Left ventricle myocardium superior (tissue), 1 donor: ENCODE data around the gene RAB36. TPM values are rescaled to one million over a fixed set of nuclear protein-coding genes. Genes with fewer than 3 reads are reported as not detected.

ENCODE experiments used
- ATAC-seq: fragments of 200-7000 bp; cut with Tn5 transposase; one replicate; pipeline ENCODE4 v1.9.1; 2020; ENCODE audit warnings: mild to moderate bottlenecking, moderate library complexity
- DNase-seq: peaks from one replicate; pipeline ENCODE4 v3.0.0-alpha.2; 2020
- intact Hi-C: fragments of 100-400 bp; cut with micrococcal nuclease; formaldehyde crosslinking; loops from one replicate; pipeline ENCODE4 v1.11.0; 2022
- total RNA-seq: library from RNA; stranded (reverse); fragmentation: NEBNext Ultra II Directional; extraction: Animal tissue kit (Norgen Biotek cat#: 25700); gene quantifications from one replicate; pipeline ENCODE4 v1.2.1, GENCODE V29; 2021
- donor health status: DM: no; HTN: yes; CAD: no; lungs with severe emphysema.

RAB36 gene
- total RNA-seq, 1 donor from 2014 or later: 0.74 TPM

DNA sequence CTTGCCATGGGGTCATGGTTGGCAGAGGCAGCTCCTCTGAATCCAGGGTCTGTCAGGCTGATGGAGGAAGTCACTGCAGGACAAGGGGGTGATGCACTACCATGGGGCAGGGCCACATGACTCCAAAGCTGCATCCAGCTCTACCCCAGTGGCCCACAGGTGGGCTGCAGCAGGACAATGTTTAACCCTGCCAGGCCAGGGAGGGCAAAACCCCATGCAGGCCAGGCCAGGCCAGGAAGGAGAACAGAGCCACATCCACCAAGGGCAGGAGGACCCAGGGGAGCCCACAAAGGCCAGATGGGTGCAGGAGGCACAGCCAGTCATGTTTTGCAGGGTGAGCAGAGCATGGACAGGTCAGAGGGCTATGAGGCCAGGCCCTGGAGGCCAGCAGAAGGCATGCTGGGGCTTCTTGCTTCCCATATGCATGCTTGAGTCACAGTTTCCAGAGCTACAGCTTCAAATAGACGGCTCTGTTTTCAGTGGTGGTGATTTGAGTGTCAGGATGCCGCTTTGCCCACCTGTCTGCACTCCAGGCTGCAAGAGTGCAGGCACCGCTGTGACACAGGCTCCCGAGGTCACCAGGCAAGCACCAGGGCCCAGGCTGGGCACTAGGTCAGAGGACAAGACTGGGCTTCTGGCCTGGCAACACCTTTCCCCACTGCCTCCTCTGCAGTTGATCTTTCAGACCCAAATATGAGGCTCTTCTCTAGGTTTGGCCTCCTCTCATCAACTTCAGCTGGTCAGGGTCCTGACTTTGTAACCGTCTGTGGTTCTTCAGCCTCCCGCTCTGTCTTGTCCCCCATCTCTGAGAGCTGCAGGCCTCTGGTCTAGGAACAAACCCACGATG, 26.4 kb upstream of the RAB36 start:
- no peak for DNase-seq
- ATAC-seq: no peak
- intact Hi-C loops: no loop called here

DNA sequence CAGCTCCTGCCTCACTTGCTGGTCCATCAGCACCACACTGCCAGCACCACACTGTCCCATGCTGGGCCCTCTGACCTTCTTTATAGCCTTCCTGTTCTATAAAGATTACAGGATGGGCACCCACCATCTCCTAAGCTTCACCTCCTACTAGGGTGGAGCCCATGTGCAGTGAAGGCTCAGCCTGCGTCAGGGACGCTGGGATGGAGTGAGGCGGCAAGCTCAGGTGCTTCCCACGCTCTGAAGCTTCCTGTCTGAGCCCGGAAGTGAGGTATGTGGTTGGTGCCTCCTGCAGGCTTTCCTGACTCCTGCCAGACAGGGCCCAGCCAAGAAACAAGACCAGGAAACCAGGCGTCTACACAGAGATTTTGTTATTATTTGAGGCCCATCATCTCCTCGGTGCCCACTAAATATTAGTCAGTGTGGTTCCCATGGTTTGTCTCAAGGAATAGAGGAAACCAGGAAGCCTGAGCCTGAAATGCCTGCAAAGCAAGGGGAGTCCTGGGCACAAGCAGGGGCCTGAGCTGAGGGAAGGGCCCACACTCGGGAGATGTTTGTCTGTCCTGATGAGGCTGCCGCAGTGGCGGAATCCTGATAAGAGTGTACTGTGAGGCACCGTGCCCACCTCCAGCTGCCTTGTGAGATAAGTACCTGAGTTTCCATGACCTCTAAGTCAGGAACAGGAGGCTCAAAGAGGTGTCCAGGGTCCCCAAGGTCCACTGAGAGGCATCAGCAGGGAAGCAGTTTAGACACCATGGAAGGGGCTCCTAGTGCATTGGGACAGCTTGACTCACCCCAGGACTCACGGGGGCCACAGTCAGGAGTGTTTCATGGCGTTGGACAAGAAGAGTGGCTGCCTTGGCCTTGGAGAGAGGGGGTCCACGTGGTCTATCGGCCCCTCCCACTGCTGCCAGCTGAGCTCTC, 25.5 kb upstream of the RAB36 start:
- ATAC-seq: no peak
- intact Hi-C loops: no loop called here
- no peak for DNase-seq

- intact Hi-C loops: no loop called here
- ATAC-seq (no peak), DNase-seq (no peak)
These were observed 24.8 kb upstream of the RAB36 start for GRCh38 chr22:23120415-23120899.

DNA sequence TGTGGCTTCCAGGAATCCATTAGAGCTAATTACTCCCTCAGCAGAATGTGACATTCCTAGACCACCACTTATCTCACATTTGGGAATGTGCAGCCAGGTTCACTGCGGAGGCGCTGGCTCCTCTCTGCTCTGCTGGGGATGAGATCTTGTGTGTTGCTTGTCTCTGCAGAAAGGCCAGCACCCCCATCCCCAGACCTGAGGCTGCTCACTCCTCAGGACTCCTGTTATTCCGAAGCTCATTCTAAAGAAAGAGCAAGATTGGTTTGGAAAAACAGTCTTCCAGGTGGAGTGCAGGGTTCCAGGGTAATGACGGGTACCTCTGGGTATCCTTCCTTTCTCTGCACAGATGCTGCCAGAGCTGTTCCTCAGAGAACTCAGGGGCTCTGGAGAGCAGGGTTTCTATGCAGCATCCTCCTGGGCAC, 24.3 kb upstream of the RAB36 start:
- intact Hi-C loops: no loop called here
- ATAC-seq (no peak), DNase-seq (no peak)

DNA sequence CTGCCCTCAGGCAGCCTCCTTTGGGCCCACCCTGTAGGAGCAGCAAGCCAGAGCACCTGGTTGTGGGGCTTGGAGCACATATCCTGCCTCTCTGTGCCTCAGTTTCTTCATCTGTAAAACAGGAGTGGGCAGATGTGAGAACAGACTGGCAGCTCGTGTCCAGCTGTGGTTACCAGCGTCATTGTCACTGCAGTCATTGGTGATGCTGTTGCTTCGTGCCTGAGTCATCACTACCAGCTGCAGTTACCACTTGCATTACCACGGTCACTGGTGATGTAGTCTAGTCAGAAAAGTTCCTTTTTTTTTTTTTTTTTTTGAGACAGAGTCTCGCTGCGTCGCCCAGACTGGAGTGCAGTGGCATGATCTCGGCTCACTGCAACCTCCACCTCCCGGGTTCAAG, 23.9 kb upstream of the RAB36 start:
- DNase-seq (no peak), ATAC-seq (no peak)
- intact Hi-C loops: no loop called here

- intact Hi-C loops: no loop called here
- no peak for DNase-seq
- ATAC-seq: no peak
These were observed 22.9 kb upstream of the RAB36 start for GRCh38 chr22:23122216-23122957.

DNA sequence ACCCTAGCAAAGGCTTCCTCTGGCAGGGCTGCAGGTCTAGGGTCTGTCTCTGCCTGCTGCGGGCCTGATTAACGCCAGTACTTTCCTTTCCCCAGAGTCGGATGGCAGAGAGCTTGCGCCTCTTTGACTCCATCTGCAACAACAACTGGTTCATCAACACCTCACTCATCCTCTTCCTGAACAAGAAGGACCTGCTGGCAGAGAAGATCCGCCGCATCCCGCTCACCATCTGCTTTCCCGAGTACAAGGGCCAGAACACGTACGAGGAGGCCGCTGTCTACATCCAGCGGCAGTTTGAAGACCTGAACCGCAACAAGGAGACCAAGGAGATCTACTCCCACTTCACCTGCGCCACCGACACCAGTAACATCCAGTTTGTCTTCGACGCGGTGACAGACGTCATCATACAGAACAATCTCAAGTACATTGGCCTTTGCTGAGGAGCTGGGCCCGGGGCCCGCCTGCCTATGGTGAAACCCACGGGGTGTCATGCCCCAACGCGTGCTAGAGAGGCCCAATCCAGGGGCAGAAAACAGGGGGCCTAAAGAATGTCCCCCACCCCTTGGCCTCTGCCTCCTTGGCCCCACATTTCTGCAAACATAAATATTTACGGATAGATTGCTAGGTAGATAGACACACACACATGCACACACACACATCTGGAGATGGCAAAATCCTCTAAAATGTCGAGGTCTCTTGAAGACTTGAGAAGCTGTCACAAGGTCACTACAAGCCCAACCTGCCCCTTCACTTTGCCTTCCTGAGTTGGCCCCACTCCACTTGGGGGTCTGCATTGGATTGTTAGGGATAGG, 22.1 kb upstream of the RAB36 start:
- DNase-seq (peak; percentile 12), ATAC-seq (no peak)
- intact Hi-C loops: no loop called here

GRCh38 chr22:23123804-23124254, 21.4 kb upstream of the RAB36 start:
- intact Hi-C loops: no loop called here
- ATAC-seq: no peak
- DNase-seq: peak; percentile 17

GRCh38 chr22:23124611-23125511, 20.4 kb upstream of the RAB36 start:
- no peak for ATAC-seq
- intact Hi-C loops: no loop called here
- peak; percentile 25 for DNase-seq

GRCh38 chr22:23125512-23126103, 19.7 kb upstream of the RAB36 start:
- ATAC-seq (no peak), DNase-seq (peak; percentile 16)
- intact Hi-C loops: no loop called here

- no peak for DNase-seq
- intact Hi-C loops: no loop called here
- ATAC-seq: no peak
These were observed 18.9 kb upstream of the RAB36 start for GRCh38 chr22:23126165-23127054.

DNA sequence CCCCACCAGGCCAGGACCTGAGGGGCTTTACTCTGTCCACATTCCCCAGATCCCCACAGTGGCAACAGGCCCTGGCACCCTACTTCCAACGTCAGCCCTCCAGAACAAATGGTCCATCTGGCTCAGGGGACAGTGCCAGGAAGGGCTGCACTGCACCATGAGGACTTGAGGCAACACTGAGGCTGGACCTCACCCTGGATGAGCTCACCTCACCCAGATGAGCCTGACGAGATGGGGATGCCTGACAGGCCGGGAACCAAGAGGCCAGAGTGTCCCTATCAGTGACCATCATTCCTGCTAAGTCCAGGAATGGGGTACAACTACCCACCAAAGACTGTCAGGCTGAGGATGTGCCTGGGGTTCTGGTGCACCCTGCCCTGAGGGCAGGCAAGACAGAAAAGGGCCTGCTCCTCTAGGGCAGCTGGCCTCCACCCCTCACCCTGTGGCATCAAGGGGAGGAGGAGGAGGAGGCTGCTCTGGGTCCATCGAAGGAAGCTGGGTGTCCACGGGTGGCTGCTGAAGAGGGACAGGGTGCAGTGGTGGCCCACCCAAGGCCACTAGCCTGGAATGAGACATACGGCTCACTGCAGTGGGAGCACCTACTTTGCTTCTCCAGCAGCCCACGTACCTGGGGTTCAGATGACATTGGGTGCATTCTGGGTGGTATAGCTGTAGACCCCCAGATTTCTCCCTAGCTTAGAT, 18.1 kb upstream of the RAB36 start:
- intact Hi-C loops: no loop called here
- no peak for ATAC-seq
- no peak for DNase-seq

- intact Hi-C loops: loop anchor here (2.0 kb wide), 1 partner anchor 169 kb away; no protein-coding TSS in a partner anchor
- DNase-seq (no peak), ATAC-seq (no peak)
These were observed 17.5 kb upstream of the RAB36 start for GRCh38 chr22:23127788-23128187.

- ATAC-seq: peak; percentile 89
- DNase-seq: peak; percentile 69
- intact Hi-C loops: loop anchor here (2.0 kb wide), 1 partner anchor 170 kb away; no protein-coding TSS in a partner anchor
These were observed 16.8 kb upstream of the RAB36 start for GRCh38 chr22:23128269-23129108.
